ENCODE results near the gene MGAT4B. TPM values are rescaled to one million over a fixed set of nuclear protein-coding genes. Genes with fewer than 3 reads are reported as not detected.

The MGAT4B gene
- total RNA-seq, 2 experiments from 2014 or later, result 100 to 116 TPM

GRCh38 chr5:179821298-179822058 lies 14.8 kb upstream of the MGAT4B start:
- H3K27ac Mint-ChIP-seq, result peak overlapping the region; percentile 97
- DNase-seq (peak; percentile 94), ATAC-seq (peak; percentile 70)
- CTCF ChIA-PET, result interaction anchor here (0.9 to 2.5 kb wide), 3 partner anchors 19 to 27 kb away, joined by 3 to 17 read pairs (median 6); partner anchors contain the start of gene LTC4S
- peaks cover 34% of the 10 kb centered on the region for H3K36me3 Mint-ChIP-seq
- H3K4me3 Mint-ChIP-seq, result peak overlapping the region; percentile 92
- H3K4me1 Mint-ChIP-seq, result peaks cover 51% of the 10 kb centered on the region
- no peaks in the 10 kb centered on the region for H3K27me3 Mint-ChIP-seq
- H3K9me3 Mint-ChIP-seq (ENCODE audit: low read depth), result no peaks in the 10 kb centered on the region

- H3K36me3 Mint-ChIP-seq, result peaks cover 32% of the 10 kb centered on the region
- peak within 1 kb of the TSS; percentile 92 for H3K4me3 Mint-ChIP-seq
- peak within 1 kb of the TSS; percentile 97 for H3K27ac Mint-ChIP-seq
- no peaks in the 10 kb centered on the region for H3K9me3 Mint-ChIP-seq (ENCODE audit: low read depth)
- no peaks in the 10 kb centered on the region for H3K27me3 Mint-ChIP-seq
- CTCF ChIA-PET, result interaction anchor here (0.5 to 2.5 kb wide), 7 partner anchors 9 to 86 kb away, joined by 3 to 17 read pairs (median 5); partner anchors contain the start of gene MGAT4B
- peak; percentile 55 for ATAC-seq
- H3K4me1 Mint-ChIP-seq, result peaks cover 49% of the 10 kb centered on the region
- peak; percentile 83 for DNase-seq
Observed at GRCh38 chr5:179820483-179821297, 14.0 kb upstream of the MGAT4B start, which contains the start of gene SQSTM1. Gene SQSTM1, plus strand, starts transcription at chr5:179820905. Its CDS starts 32 bp downstream, at chr5:179820937.

- CTCF ChIA-PET, result interaction anchor here (0.5 to 2.5 kb wide), 8 partner anchors 9 to 87 kb away, joined by 3 to 17 read pairs (median 5); partner anchors contain the start of gene MGAT4B
- Mint-ChIP-seq H3K4me3 (peak overlapping the region; percentile 59), H3K27ac (peak overlapping the region; percentile 84), H3K36me3 (peaks cover 31% of the 10 kb centered on the region), H3K9me3 (ENCODE audit: low read depth) (no peaks in the 10 kb centered on the region), H3K27me3 (no peaks in the 10 kb centered on the region), H3K4me1 (peaks cover 48% of the 10 kb centered on the region)
- DNase-seq, result no peak
- ATAC-seq, result no peak
Observed at GRCh38 chr5:179820127-179820482, 13.4 kb upstream of the MGAT4B start.

- DNase-seq, result peak; percentile 60
- Mint-ChIP-seq H3K4me3 (peak overlapping the region; percentile 59), H3K36me3 (peaks cover 25% of the 10 kb centered on the region), H3K4me1 (peaks cover 44% of the 10 kb centered on the region), H3K27me3 (no peaks in the 10 kb centered on the region), H3K27ac (peak overlapping the region; percentile 84), H3K9me3 (ENCODE audit: low read depth) (no peaks in the 10 kb centered on the region)
- peak; percentile 3 for ATAC-seq
- CTCF ChIA-PET, result interaction anchor here (0.6 to 2.5 kb wide), 8 partner anchors 8 to 87 kb away, joined by 3 to 17 read pairs (median 5); partner anchors contain the start of genes MAML1 and MGAT4B
Observed at GRCh38 chr5:179819296-179820126, 12.8 kb upstream of the MGAT4B start.

GRCh38 chr5:179818746-179819295 lies 12.2 kb upstream of the MGAT4B start:
- Mint-ChIP-seq H3K27ac (peak overlapping the region; percentile 84), H3K4me3 (peak overlapping the region; percentile 75), H3K27me3 (no peaks in the 10 kb centered on the region), H3K9me3 (ENCODE audit: low read depth) (no peaks in the 10 kb centered on the region), H3K4me1 (peaks cover 41% of the 10 kb centered on the region), H3K36me3 (peaks cover 21% of the 10 kb centered on the region)
- peak; percentile 95 for DNase-seq
- peak; percentile 56 for ATAC-seq
- CTCF ChIA-PET, result interaction anchor here (0.6 to 2.5 kb wide), 5 partner anchors 7 to 86 kb away, joined by 3 to 17 read pairs (median 5); partner anchors contain the start of gene MAML1

- H3K9me3 Mint-ChIP-seq (ENCODE audit: low read depth), result no peaks in the 10 kb centered on the region
- ATAC-seq (no peak), DNase-seq (no peak)
- H3K4me1 Mint-ChIP-seq, result peaks cover 38% of the 10 kb centered on the region
- H3K27me3 Mint-ChIP-seq, result no peaks in the 10 kb centered on the region
- CTCF ChIA-PET, result interaction anchor here (2.0 kb wide), 1 partner anchor 22 kb away, joined by 6 read pairs; no protein-coding TSS in a partner anchor
- H3K36me3 Mint-ChIP-seq, result peaks cover 17% of the 10 kb centered on the region
- peak overlapping the region; percentile 84 for H3K27ac Mint-ChIP-seq
- H3K4me3 Mint-ChIP-seq, result peak overlapping the region; percentile 75
Observed at GRCh38 chr5:179817890-179818745, 11.5 kb upstream of the MGAT4B start.

- no peak for DNase-seq
- peaks cover 14% of the 10 kb centered on the region for H3K36me3 Mint-ChIP-seq
- no peak for ATAC-seq
- H3K27ac Mint-ChIP-seq, result no peak overlapping the region
- no peaks in the 10 kb centered on the region for H3K27me3 Mint-ChIP-seq
- peak overlapping the region; percentile 26 for H3K4me3 Mint-ChIP-seq
- no peaks in the 10 kb centered on the region for H3K9me3 Mint-ChIP-seq (ENCODE audit: low read depth)
- peaks cover 32% of the 10 kb centered on the region for H3K4me1 Mint-ChIP-seq
- CTCF ChIA-PET, result interaction anchor here (2.0 kb wide), 1 partner anchor 22 kb away, joined by 6 read pairs; no protein-coding TSS in a partner anchor
Observed at GRCh38 chr5:179817470-179817840, 10.8 kb upstream of the MGAT4B start.

GRCh38 chr5:179816796-179817469 lies 10.3 kb upstream of the MGAT4B start:
- no peaks in the 10 kb centered on the region for H3K27me3 Mint-ChIP-seq
- peaks cover 27% of the 10 kb centered on the region for H3K4me1 Mint-ChIP-seq
- no peak overlapping the region for H3K27ac Mint-ChIP-seq
- no peak overlapping the region for H3K4me3 Mint-ChIP-seq
- peaks cover 10% of the 10 kb centered on the region for H3K36me3 Mint-ChIP-seq
- no peak for DNase-seq
- H3K9me3 Mint-ChIP-seq (ENCODE audit: low read depth), result no peaks in the 10 kb centered on the region
- CTCF ChIA-PET, result interaction anchor here (2.0 kb wide), 1 partner anchor 21 kb away, joined by 6 read pairs; no protein-coding TSS in a partner anchor
- ATAC-seq, result no peak

- Mint-ChIP-seq H3K4me3 (no peak overlapping the region), H3K36me3 (peaks cover 13% of the 10 kb centered on the region), H3K27ac (no peak overlapping the region), H3K9me3 (ENCODE audit: low read depth) (no peaks in the 10 kb centered on the region), H3K4me1 (peaks cover 25% of the 10 kb centered on the region), H3K27me3 (no peaks in the 10 kb centered on the region)
- CTCF ChIA-PET, result interaction anchor here (2.0 kb wide), 1 partner anchor 21 kb away, joined by 6 read pairs; no protein-coding TSS in a partner anchor
- DNase-seq (no peak), ATAC-seq (no peak)
Observed at GRCh38 chr5:179816401-179816795, 9.7 kb upstream of the MGAT4B start.

- Mint-ChIP-seq H3K27ac (no peak overlapping the region), H3K4me1 (peaks cover 25% of the 10 kb centered on the region), H3K36me3 (peaks cover 15% of the 10 kb centered on the region), H3K27me3 (no peaks in the 10 kb centered on the region), H3K4me3 (no peak overlapping the region), H3K9me3 (ENCODE audit: low read depth) (no peaks in the 10 kb centered on the region)
- CTCF ChIA-PET, result no interaction called here
- no peak for ATAC-seq
- DNase-seq, result no peak
Observed at GRCh38 chr5:179815491-179816249, 9.0 kb upstream of the MGAT4B start.

GRCh38 chr5:179814090-179814489 lies 7.4 kb upstream of the MGAT4B start:
- no peak for ATAC-seq
- CTCF ChIA-PET, result interaction anchor here (1.1 to 1.6 kb wide), 2 partner anchors 19 to 23 kb away, joined by 4 read pairs; no protein-coding TSS in a partner anchor
- H3K27ac Mint-ChIP-seq, result no peak overlapping the region
- peaks cover 18% of the 10 kb centered on the region for H3K36me3 Mint-ChIP-seq
- peaks cover 15% of the 10 kb centered on the region for H3K4me1 Mint-ChIP-seq
- DNase-seq, result no peak
- no peaks in the 10 kb centered on the region for H3K27me3 Mint-ChIP-seq
- no peaks in the 10 kb centered on the region for H3K9me3 Mint-ChIP-seq (ENCODE audit: low read depth)
- H3K4me3 Mint-ChIP-seq, result no peak overlapping the region
